Fibroblast of skin of back (primary cell): Measurements from ENCODE around the gene RNPC3.
"Not testable (repeated sequence)": the region's sequence is repeated elsewhere in the genome, so short reads cannot be mapped to it uniquely, and the experiment has no call there.

Experiments
- DNase-seq: peaks from one replicate; pipeline ENCODE4 v3.0.0-alpha.2; 2013

Gene RNPC3

DNA sequence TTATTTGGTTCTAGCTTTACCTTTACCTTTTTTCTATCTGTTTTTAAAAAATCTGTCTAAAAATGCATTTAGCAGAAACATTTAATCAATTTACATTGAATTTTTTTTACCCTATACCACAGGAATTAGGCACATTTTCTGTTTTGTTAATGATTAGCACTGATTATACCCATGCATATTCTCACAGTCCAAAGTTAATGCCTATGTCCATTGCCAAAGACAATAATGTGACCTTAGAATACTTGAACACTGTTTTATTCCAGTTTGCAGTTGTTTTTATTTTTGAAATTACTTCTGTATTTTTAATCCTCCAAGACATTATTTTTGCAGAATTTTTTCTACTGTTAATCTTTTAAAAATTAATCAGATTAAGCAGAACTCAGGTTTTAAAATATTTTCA lies 34.9 kb downstream of the RNPC3 start:
- DNase-seq = no peak

DNA sequence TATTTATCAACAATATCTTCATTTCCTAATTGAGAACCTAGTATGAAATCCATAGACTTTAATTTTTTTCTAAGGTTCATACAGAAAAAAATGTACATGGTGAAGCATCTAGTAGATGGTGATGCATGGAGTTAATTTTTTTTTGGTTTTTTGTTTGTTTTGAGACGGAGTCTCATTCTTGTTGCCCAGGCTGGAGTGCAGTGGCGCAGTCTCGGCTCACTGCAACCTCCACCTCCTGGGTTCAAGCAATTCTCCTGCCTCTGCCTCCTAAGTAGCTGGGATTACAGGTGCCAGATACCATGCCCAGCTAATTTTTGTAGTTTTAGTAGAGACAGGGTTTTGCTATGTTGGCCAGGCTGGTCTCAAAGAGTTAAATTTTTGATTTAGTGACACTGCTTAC lies 35.6 kb downstream of the RNPC3 start:
- DNase-seq = not testable (repeated sequence)

- DNase-seq = no peak
Measured at GRCh38 chr1:103561643-103562395, 36.3 kb downstream of the RNPC3 start.

DNA sequence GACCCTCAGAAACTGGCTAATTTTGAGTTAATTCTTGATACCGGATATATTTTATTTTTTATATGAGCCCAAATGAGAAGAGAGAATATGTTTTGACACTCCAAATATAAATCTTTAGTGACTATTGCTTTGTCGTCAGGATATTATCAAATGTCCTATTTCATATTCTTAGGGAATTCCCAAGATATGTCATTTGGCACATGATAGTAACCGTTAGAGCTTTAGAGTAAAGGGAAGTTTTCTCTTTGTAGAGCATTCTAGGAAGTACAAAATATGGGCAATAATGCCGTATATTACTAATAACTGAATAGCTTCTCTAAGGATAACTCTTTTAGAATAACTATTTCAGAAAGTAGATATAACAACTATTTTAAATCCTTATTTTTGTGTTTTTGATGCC lies 37.6 kb downstream of the RNPC3 start:
- DNase-seq = no peak

DNA sequence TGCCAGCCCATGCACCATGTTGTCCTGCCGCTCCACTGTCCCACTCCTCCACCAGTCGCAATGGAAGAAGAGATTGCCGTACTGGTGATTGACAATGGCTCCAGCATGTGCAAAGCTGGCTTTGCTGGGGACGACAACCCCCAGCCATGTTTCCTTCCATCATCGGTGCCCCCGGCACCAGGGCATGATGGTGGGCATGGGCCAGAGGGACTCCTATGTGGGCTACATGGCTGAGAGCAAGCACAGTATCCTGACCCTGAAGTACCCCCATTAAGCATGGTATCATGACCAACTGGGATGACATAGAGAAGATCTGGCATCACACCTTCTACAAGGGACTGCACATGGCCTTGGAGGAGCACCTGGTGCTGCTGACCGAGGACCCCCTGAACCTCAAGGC lies 44.0 kb downstream of the RNPC3 start:
- no peak for DNase-seq

DNA sequence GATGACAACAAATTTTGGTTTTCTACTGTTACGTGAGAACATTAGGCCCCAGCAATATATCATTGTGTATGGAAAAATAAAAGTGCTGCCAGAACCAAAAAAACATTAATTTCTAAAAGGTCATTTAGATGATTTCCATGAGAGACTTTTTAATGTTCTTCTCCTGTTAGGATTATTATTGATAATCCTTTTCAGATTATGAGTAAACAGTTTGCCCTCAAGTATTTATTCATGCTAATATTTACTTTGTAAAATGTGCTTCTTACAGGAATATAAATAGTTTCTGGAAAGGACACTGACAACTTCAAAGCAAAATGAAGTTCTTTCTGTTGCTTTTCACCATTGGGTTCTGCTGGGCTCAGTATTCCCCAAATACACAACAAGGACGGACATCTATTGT lies 45.8 kb downstream of the RNPC3 start, which contains the start of gene AMY2B:
TSS of gene AMY2B (plus strand) at position 301 of the 400 bp plus-strand sequence. CDS start at position 315, 14 bp downstream.
- not testable (repeated sequence) for DNase-seq

DNA sequence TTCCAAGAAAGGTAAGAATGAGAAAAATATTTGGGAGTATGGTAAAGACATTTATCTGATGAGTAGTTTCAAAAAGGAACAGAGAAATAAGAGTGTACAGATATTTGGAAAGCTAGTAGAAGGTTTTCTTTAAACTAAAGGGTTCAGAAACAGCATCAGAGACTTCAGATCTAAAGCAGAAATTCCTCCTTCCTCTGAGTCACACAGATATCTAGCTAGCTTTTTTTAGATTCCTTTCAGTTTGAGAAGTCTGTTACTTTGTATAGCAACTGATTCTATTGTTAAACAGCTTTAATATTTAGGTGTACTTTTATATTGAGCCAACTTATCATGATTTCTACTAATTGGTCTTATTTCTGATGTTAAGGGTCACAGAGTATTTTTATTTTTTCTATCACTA lies 50.6 kb downstream of the RNPC3 start:
- DNase-seq = no peak

DNA sequence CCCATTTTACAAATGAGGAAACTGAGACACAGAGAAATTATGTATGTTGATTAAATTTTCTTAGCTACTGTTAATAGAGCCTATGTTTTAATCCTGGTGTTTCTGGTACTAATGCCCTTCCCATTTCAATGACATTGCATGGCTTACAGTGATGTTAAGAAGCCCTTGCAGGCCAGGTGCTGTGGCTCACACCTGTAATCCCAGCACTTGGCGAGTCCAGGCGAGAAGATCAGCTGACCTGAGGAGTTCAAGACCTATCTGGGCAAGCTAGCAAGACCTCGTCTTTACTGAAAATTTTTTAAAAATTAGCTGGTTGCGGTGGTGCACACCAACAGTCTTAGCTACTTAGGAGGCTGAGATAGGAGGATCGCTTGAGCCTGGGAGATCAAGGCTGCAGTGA lies 51.3 kb downstream of the RNPC3 start:
- DNase-seq = not testable (repeated sequence)

GRCh38 chr1:103582464-103582863 lies 57.0 kb downstream of the RNPC3 start:
- no peak for DNase-seq

GRCh38 chr1:103583887-103584286 lies 58.4 kb downstream of the RNPC3 start:
- DNase-seq = no peak

DNA sequence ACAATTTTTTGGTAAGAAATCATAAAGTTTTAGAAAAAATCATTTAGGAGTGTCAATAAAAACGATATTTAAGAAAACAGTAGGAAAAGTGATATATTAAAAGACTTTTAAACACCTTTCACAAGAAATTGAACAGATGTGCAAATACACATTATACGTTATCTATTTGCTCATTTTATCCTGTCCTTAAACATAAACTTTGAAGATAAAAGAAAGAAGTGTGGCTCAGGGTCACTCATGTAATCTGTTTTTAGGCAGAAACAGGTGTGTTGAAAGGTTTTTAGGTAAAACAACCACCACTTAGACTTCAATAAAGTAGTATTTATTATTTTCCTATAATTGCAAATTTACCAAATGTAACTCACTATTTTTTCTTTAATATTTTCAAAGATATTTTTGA lies 59.0 kb downstream of the RNPC3 start:
- DNase-seq = no peak

DNA sequence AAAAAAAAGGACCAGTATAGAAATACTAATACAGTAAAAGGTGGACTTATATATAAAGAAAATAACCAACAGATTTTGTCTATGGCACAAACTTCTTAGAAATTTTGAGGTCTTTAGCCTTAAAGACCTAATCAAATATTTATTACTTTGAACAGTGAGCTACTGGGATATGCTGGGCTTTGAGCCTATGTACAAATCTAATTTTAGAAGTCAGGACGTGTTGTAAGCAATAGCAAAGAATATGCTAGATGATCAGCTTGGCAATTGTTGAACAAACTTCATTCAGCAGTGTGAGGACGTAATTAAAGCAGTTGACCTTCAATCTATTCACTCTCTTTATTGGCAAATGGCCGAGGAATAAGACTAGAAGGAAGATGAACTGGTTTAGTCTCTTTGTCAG lies 77.2 kb downstream of the RNPC3 start:
- not testable (repeated sequence) for DNase-seq
